Testis (tissue), 3 donors: ENCODE measurements around the gene GNA15. TPM values are rescaled to one million over a fixed set of nuclear protein-coding genes. Genes with fewer than 3 reads are reported as not detected.

Experiments used
- DNase-seq: peaks from one replicate; pipeline ENCODE4 v3.0.0-alpha.2; 2019
- H3K27ac ChIP-seq, 2 donors: fragments of 200-600 bp; sonication (generic); one replicate each; pipeline ENCODE4 v1.5.1; 2019
- H3K27me3 ChIP-seq: fragments of 200-600 bp; sonication (generic); one replicate; pipeline ENCODE4 v1.5.1; 2019
- H3K36me3 ChIP-seq: fragments of 200-600 bp; sonication (generic); one replicate; pipeline ENCODE4 v1.5.1; 2017; ENCODE audit warnings: low read depth; ENCODE audit errors: missing control alignments
- H3K4me1 ChIP-seq: fragments of 200-600 bp; sonication (generic); one replicate; pipeline ENCODE4 v1.5.1; 2019
- H3K4me3 ChIP-seq, 2 donors: fragments of 200-600 bp; sonication (generic); one replicate each; pipeline ENCODE4 v1.5.1; 2017 to 2019
- H3K9me3 ChIP-seq: fragments of 200-600 bp; sonication (generic); one replicate; pipeline ENCODE4 v1.5.1; 2017
- CTCF ChIP-seq, 3 experiments: fragments of 450-650 bp in 2 of 3; fragments of 200-600 bp in 1 of 3; sonication (generic) in 1 of 3; IDR thresholded peaks; one replicate each; pipeline ENCODE4 v1.5.1; 2016 to 2019; ENCODE audit warnings: antibody characterized with exemption in 3 of 3, mild to moderate bottlenecking in 2 of 3, moderate library complexity in 1 of 3
- POLR2A ChIP-seq: fragments of 450-650 bp; IDR thresholded peaks from one replicate; pipeline ENCODE4 v1.6.1; 2017; ENCODE audit warnings: antibody characterized with exemption, mild to moderate bottlenecking, moderate library complexity
- WGBS, 2 donors: methylation state at CpG; one replicate each; pipeline ENCODE4 v1.1.5; 2018; 5-methylcytosine and 5-hydroxymethylcytosine counted together
- intact Hi-C: fragments of 100-400 bp; cut with DNase I; formaldehyde crosslinking; loops from one replicate; pipeline ENCODE4 v1.15.1; 2023; ENCODE audit warnings: low total_unique reads
- polyA plus RNA-seq: library from polyadenylated mRNA; stranded (reverse); fragments of 350-450 nt; fragmentation: Illumina TruSeq; extraction: RNeasy Lipid Tissue Mini Kit (QIAGEN cat#74804); gene quantifications from one replicate; pipeline ENCODE4 v1.2.3, GENCODE V29; 2014; ENCODE audit warnings: low read depth, low replicate concordance; ENCODE audit not compliant: insufficient read depth
- total RNA-seq, 2 donors: library from RNA; depleted of rRNA; stranded (reverse); fragments of >200 nt; gene quantifications; one replicate each; pipeline ENCODE4 v1.2.3, GENCODE V29; 2016

The GNA15 gene
- total and polyA plus RNA-seq, 3 donors from 2014 or later: 2.5 to 4.0 (median 3.6) TPM

GRCh38 chr19:3121396-3121795 lies 14.4 kb upstream of the GNA15 start:
- no peak overlapping the region for H3K27ac ChIP-seq
- 88 to 90% methylated on average over 22 of the region's 22 CpGs for WGBS, 2 donors
- intact Hi-C loops: no loop called here
- no peak overlapping the region for H3K4me3 ChIP-seq
- TF ChIP-seq CTCF (IDR thresholded peaks at IDR 0.05) (no peak), POLR2A (no peak)
- no peaks in the 10 kb centered on the region for H3K27me3 ChIP-seq
- H3K4me1 ChIP-seq: no peaks in the 10 kb centered on the region
- H3K36me3 ChIP-seq: peaks cover 4% of the 10 kb centered on the region
- H3K9me3 ChIP-seq: no peaks in the 10 kb centered on the region
- no peak for DNase-seq

DNA sequence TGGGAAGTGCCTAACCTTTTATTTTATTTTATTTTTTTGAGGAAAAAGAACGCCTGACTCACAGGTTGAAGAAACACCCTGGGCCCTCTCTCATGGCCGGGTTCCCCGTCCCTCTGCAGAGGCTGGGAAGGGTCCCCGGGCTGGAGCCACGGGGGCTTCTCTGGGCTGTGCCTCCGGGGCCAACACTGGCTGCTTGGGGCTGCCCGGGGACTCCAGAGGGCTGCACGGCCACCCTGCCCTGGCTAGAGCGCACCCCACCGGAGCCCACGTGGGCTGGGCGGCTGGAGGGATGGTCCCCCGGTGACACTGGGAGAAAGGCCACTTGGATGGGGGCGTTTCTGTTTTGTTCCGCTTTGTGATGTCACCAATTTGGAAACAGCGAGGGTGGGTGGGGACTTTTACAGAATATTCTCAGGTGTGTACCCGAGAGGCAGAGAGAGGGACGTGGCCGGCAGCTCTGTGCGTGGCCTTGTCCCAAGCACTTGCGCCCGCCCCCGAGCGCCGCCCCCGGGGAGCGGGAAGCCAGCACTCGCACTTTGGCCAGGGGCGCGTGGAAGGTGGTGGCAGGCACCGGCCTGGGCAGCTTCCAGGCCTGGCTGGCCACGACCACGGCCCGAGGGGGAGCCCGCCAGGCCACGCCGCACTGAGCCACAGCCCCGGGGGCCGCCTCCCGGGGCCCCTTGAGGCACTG lies 13.9 kb upstream of the GNA15 start:
- no peak for DNase-seq
- no peaks in the 10 kb centered on the region for H3K27me3 ChIP-seq
- no peak overlapping the region for H3K4me3 ChIP-seq
- intact Hi-C loops: no loop called here
- TF ChIP-seq POLR2A (no peak), CTCF (IDR thresholded peaks at IDR 0.05) (no peak)
- H3K27ac ChIP-seq: no peak overlapping the region
- H3K4me1 ChIP-seq: no peaks in the 10 kb centered on the region
- H3K36me3 ChIP-seq: peaks cover 4% of the 10 kb centered on the region
- no peaks in the 10 kb centered on the region for H3K9me3 ChIP-seq
- WGBS, 2 donors: 85 to 89% methylated on average over 30 to 37 of the region's 40 CpGs

GRCh38 chr19:3122512-3122870 lies 13.3 kb upstream of the GNA15 start:
- H3K4me3 ChIP-seq: no peak overlapping the region

DNA sequence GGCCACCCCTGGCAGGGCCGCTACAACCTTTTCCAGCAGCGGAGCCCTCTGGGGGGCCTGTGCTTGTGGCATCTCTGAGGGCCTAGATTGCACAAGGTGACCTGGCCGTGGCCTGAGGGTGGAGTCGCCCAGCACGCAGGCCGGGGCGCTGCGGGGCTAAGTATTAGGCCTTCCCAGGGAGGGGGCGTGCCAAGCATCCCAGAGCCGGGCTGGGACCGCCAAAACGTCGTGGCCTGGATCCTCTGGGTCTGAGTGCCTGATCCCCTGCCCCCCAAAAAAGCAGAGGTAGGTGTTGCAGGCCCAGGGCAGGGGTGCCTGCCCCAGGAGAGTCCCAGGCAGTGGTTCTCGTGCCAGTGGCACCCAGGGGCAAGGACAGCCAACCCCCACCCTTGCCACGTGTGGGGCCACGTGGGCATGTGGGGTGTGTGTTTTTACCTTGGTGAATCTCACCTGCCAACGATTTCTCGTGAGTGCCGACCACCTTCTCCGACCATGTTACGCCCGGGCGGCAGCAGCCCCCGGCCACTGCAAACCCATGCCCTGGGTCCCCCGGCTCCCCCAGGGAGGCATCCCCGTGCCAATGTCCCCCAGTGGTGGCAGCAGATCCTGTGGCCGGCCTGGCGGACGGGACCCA lies 12.6 kb upstream of the GNA15 start:
- H3K36me3 ChIP-seq: peaks cover 4% of the 10 kb centered on the region
- intact Hi-C loops: no loop called here

More at GRCh38 chr19:3122512-3122870, 13.3 kb upstream of the GNA15 start:
- intact Hi-C loops: no loop called here
- no peaks in the 10 kb centered on the region for H3K27me3 ChIP-seq
- no peaks in the 10 kb centered on the region for H3K9me3 ChIP-seq
- no peak overlapping the region for H3K27ac ChIP-seq
- H3K36me3 ChIP-seq: peaks cover 4% of the 10 kb centered on the region
- no peak for DNase-seq
- 90 to 95% methylated on average over 8 to 22 of the region's 22 CpGs for WGBS, 2 donors
- TF ChIP-seq CTCF (IDR thresholded peaks at IDR 0.05) (no peak), POLR2A (no peak)
- no peaks in the 10 kb centered on the region for H3K4me1 ChIP-seq

More for the DNA sequence above, 12.6 kb upstream of the GNA15 start:
- DNase-seq: no peak
- TF ChIP-seq POLR2A (no peak), CTCF (IDR thresholded peaks at IDR 0.05) (no peak)
- no peaks in the 10 kb centered on the region for H3K27me3 ChIP-seq
- no peak overlapping the region for H3K27ac ChIP-seq
- WGBS, 2 donors: 66 to 77% methylated on average over 10 to 28 of the region's 29 CpGs
- no peaks in the 10 kb centered on the region for H3K9me3 ChIP-seq
- H3K4me1 ChIP-seq: no peaks in the 10 kb centered on the region
- no peak overlapping the region for H3K4me3 ChIP-seq
